HL-60/S4 (cell line): ENCODE measurements around the gene HOXC9.

ENCODE experiments used
- in situ Hi-C: fragments of 300-500 bp; cut with MboI; formaldehyde crosslinking; loops from 2 replicates; pipeline ENCODE4 v1.14.3; 2022; ENCODE audit warnings: low sequenced_read_pairs

The HOXC9 gene

DNA sequence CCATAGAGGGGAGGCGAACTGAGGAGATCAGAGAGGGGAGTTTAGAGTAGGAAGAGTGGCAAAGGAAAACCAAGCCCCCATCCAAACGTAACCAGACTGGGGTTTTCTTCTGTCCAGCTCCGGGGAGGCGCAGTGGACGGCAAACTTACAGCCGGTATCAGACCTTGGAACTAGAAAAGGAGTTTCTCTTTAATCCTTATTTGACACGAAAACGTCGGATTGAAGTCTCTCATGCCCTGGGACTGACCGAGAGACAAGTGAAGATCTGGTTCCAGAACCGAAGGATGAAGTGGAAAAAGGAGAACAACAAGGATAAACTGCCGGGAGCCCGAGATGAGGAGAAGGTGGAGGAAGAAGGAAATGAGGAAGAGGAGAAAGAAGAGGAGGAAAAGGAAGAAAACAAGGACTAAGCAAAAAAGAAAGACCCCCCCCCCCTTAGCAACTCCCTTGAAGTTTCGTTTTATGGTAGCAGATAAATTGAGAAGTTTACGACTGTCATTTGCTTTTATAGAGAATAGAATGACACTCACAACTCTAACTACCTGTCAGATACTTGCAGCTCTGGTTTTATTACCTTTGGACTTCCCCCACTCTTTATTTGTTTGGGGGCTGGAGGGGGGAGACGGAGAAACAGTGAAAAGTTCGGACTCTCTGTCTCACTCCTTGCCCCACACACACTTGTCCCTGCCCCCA, 11.2 kb downstream of the HOXC9 start:
- in situ Hi-C loops, result no loop called here

DNA sequence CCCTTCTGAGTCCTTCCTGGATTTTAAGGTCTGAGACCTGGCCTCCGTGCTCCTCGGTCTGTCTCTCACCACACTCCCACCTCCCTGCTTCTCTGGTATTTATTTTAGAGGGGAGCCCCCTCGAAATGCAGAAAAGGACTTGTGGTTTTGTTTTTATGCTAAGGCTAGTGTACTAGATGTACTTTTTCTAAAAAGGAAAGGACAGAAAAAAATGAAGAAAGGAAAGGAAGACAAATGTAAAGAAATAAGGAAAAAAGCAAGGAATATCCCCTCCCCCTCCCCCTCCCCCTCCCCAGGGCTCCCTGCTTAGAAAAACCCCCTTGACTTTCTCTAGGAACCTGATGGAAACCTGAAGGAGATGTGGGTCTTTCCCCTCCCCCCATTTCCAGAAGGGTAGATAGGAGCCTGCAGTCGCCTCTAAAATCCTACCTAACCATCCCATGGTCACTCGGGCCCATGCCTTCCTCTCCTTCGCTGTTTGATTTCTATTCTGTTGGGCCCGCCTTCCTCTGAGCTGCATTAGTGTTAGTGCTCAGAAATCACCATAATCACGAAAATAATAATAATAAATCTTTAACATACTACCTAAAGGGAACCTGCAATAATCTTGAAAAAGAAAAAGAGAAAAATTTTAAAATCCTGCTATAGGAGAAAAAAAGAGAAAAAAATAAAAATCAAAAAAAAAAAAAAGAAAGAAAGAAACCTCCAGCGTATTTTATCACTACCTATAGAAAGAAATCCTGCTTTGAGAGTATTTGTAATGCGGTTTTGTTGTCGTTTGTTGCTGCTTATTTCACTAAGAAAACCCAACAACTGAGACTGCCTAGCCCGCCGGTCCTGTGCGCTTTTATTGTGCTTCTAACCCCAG, 11.9 kb downstream of the HOXC9 start:
- in situ Hi-C loops, result no loop called here

GRCh38 chr12:54012631-54013409, 12.9 kb downstream of the HOXC9 start:
- in situ Hi-C loops, result no loop called here

GRCh38 chr12:54014377-54015017, 14.5 kb downstream of the HOXC9 start:
- in situ Hi-C loops, result no loop called here

GRCh38 chr12:54015018-54015931, 15.3 kb downstream of the HOXC9 start:
- in situ Hi-C loops, result no loop called here

GRCh38 chr12:54016051-54016450, 16.1 kb downstream of the HOXC9 start:
- in situ Hi-C loops, result no loop called here

DNA sequence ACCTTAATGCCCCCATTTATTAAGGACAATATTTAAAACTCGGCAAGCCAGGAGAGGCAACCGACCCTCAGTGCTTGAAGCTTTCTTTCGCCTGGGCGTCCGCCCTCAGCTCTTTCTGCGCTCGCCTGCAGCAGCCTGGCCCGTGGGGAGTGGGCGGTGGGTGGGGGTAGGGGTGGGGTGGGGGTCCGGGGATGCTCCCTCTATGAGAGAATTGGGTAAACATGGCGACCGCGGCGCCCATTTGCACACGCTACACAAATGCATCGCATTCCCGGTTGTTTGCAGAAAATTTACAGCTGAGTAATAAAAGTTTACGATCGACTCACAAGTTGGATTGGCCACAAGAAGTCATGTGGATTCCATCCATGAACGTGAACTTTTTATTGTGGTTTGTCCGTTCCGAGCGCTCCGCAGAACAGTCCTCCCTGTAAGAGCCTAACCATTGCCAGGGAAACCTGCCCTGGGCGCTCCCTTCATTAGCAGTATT, 16.6 kb downstream of the HOXC9 start:
- in situ Hi-C loops, result no loop called here

DNA sequence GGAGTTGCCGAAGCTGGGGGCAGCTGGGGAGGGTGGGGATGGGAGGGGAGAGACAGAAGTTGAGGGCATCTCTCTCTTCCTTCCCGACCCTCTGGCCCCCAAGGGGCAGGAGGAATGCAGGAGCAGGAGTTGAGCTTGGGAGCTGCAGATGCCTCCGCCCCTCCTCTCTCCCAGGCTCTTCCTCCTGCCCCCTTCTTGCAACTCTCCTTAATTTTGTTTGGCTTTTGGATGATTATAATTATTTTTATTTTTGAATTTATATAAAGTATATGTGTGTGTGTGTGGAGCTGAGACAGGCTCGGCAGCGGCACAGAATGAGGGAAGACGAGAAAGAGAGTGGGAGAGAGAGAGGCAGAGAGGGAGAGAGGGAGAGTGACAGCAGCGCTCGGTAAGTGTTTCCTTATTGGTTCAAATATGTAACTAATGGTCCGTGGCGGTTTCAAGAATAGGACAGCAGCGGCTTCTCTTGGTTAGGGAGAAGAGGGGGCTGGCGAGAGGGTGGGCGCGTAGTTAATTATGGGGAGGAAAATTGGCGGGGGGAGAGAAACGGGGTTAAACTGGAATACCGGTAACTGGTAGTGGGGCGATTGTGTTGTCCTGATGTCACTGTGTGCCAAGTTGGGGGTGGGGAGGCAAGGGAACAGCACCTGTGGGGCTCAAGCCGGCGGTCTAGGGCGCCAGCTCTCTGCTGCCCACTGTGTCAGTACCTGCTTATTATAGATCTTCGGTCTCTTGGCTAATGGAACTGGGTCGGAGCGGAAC, 17.2 kb downstream of the HOXC9 start:
- in situ Hi-C loops, result no loop called here

DNA sequence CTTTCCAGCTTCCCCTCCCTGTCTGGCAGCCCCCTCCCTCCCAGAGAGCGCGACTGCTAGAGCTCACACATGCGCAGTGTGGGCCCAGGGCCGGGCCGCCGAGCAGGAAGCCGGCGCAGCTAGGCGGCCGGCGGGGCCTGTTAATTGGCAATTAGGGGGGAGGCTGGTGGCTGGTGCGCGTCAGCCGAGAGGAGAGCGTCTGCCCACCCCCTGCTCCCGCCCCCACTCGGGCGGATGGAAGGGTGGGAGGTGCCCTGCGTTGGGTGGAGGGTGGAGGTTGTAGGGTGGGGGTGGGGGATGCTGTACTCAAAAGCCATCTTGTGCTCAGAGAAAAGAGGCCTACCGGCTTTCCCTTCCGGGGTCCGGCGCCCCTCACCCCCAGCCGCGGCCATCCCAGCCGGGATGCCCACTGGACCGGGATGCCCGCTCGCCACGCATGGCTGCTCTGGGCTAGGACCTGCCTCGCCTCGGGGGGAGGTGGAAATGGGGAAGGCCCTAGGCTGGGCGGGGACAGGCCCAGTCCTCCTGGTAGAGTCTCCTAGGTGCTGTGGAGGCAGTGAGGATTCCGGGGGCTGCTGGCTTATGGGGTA, 18.0 kb downstream of the HOXC9 start:
- in situ Hi-C loops, result no loop called here

GRCh38 chr12:54018468-54018984, 18.6 kb downstream of the HOXC9 start:
- in situ Hi-C loops, result no loop called here

DNA sequence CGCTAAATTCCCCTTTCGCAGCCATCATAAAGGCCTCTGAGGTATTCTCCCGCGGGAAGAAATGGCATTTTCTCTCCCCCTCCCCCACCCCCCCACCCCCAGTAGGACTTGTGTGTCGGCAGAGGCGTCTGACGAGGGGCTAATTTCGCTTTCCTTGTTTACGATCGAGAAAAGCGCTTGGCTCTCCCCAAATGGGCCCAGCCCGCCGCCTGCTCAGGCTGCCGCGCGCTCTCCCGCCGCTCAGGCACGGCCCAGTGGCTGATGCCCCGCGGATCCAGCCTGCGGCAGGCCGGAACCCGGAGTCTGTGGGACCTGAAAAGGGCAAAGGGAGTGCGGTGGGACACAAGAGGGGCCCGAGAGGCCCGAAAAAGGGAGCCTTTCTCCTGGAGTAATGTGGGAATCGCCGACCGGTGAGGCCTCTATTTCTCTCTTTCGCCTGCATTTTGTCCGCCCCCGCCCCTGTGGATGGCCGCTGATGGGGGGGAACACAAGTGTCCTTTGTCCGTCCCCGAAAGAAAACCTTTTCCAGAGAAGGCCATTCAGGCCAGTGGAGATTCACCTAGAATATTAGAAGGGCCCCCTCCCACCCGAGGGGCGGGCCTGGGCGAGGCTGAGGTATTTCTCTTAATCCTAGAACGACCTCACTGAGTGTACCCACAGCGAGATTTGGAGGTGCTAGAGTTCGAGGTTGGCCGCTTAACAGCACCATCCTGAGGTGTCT, 19.3 kb downstream of the HOXC9 start:
- in situ Hi-C loops, result no loop called here

DNA sequence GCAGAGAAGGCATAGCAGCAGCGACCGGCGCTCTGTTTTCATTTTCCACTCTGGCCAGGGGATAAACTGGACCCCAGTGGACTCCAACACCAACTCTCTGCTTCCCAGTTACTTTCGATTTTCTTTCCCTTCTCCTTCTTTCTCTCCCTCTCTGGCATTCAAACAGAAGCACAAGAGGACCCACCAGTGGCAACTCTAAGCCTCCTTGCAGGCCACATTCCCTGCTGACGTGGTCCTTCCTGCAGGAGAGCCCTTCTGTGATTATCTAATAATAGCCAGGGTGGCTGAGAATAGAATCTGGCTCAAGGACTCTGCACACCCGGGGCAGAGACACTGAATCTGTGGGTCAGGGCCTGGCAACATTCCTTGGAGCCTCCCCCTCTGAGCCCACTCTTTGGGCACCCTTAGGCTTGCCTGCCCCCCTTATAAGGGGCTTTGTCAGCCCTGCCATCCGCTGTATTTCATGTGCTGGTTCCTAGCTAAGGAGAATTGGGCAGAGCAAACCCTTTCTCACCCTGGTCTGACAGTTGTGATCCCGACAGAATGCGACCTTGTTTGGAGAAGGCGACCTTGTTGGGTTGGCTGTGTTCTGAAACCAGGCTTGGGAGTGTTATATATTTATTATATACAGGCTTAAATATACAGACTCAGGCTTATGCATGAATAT, 20.1 kb downstream of the HOXC9 start:
- in situ Hi-C loops, result loop anchor here (10.0 kb wide), 1 partner anchor 175 kb away; no protein-coding TSS in a partner anchor

GRCh38 chr12:54020591-54021405, 20.8 kb downstream of the HOXC9 start:
- in situ Hi-C loops, result loop anchor here (10.0 kb wide), 1 partner anchor 174 kb away; no protein-coding TSS in a partner anchor

DNA sequence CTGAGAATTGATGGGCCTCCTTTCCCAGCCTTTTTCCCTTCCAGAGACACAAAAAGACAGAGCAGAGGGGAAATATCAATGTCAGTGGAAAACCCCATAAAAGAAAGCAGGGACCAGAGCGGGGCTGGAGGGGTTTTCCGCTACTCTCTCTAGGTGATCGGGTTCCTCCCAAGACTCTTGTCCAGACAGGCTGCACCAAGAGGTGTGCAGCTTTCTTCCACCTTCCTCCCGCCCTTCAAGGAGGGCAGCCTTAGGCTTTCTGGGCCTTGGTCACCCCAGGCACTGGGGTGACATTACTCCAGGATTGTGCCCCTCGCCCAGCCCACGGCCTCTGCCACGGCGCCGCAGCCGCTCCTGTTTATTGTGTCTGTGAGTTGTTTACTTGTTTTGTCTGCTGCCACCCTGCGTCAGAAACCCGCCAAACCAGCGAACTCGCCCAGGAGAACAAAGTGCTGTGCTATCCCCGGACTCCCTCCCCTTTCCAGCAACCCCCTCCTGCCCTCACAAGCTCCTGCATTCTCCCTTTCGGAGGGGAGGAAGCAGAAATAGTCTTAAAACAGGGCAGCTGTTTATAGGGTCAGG, 21.6 kb downstream of the HOXC9 start:
- in situ Hi-C loops, result loop anchor here (10.0 kb wide), 1 partner anchor 173 kb away; no protein-coding TSS in a partner anchor

DNA sequence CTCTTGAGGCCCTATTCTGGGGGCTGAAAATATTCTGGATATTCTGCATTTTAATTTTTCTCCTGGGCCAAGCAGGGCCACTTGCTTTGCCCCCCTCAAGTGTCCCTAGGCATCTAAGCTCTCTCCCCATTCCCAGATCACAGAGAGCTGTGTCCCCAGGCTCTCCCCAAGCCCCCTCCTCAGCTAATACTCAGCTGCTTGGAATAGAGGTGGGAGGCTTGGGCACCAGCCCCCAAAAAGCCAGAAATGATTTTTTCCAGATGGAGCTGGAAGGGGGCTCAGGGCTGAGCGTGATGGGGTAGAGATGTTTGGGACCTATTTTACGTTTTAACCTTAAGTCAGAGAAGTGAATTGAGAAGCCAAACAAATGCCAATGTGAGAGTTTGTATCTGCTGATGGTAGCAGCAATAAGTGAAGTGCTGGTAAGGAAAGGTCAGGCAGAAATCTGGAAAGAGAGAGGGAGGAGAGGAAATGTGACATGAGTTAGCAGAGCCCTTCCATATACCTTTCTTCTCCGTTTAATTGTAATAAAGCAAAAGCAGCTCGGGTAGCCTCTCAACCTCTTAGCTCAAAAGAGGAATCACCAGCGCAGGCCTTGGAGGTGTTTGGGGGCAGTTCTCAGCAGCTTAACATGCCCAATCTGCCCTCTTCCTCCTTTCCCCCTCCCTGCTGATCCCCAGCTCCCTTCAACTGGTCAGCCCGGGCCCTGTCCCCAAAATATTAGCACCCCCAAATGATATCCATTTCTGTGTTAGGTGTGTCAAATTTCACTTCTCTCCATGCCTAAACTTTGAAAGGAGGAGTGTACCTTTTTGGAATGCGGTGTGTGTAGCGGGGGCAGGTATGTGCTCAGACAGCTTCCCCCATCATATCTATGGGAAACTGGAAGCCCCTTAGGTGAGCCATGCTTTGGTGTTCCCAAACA, 23.3 kb downstream of the HOXC9 start:
- in situ Hi-C loops, result loop anchor here (10.0 kb wide), 1 partner anchor 172 kb away; no protein-coding TSS in a partner anchor
